HG03196 (cell line): Measurements from ENCODE around the gene CHST11.

Experiments used
- ATAC-seq: cut with Tn5 transposase; IDR thresholded peaks from one replicate; pipeline ENCODE4 v1.9.1; 2021; ENCODE audit not compliant: unreplicated experiment

CHST11 gene

GRCh38 chr12:104689635-104690034 lies 232.9 kb downstream of the CHST11 start:
- no peak for ATAC-seq

DNA sequence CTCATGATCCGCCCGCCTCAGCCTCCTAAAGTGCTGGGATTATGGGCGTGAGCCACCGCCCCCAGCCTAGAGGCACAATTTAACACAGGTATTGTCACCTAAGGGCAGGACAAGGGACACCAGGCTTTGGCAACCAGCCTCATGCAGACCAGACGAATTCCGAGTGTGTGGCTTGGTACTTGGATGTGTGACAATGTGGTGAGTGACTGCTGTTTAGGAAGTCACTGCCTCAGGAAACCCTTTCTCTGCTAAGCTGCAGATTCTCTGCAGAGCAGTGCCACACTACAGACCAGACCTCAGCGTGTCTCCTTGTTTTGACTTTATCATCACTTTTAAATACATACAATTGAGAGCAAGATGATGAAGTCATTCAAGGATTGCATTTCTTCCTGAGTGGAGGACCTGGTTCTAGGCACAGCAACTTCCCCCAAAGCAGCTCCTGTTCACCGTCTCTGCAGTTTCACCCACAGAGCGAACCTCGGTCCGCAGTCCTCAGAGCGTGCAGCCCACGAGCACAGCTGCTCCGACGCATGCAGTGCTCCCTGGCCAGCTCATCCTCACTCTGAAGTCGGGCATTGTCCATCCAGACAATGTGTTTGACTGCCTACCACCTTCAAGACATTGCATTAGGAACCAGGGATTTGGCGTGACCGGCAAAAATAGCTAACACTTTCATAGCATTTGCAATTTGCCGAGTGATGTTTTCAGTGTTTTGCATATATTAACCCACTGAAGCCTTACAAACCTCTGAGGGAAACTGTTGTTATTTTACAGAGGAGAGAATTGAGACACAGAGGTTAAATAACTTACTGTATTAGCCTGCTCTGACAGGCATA lies 235.2 kb downstream of the CHST11 start:
- peak; percentile 33 for ATAC-seq

DNA sequence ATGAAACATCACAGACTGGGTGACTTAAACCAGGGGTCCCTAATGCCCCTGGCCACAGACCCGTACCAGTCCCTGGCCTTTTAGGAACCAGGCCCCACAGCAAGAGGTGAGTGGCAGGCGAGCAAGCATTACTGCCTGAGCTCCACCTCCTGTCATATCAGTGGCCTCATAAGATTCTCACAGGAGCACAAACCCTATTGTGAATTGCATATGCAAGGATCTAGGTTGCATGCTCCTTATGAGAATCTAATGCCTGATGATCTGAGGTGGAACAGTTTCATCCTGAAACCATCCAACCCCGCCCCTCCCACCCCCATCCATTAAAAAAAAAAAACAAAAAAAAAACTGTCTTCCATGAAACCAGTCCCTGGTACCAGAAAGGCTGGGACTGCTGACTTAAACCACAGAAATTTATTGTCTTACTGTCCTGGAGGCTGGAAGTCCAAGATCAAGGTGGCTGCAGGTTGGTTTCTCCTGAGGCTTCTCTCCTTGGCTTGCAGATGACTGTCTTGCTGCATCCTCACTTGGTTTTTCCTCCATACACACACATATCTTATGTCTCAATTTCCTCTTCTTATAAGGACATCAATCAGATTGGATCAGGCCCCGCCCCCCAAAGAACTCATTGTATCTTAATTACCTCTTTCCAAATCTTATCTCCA lies 235.9 kb downstream of the CHST11 start:
- no peak for ATAC-seq

GRCh38 chr12:104693493-104693892 lies 236.7 kb downstream of the CHST11 start:
- no peak for ATAC-seq

DNA sequence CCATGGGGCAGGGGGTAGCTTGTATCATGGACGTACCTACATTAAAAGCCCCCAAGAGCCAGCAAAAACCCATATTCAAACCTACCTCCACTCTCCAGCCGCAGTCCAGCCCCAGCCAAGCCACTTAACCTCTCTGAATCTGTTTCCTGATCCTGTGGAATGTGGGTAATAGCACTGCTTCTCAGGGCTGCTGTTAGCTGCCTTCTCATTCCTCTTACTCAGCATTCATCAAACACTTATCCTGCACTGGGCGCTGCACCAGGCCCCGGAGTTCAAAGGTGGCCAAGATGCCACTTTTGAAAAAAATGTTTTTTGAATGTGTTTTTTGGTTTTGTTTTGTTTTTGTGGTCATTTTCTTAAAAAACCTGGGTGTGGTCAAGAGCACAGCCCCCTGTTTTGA lies 237.4 kb downstream of the CHST11 start:
- no peak for ATAC-seq

DNA sequence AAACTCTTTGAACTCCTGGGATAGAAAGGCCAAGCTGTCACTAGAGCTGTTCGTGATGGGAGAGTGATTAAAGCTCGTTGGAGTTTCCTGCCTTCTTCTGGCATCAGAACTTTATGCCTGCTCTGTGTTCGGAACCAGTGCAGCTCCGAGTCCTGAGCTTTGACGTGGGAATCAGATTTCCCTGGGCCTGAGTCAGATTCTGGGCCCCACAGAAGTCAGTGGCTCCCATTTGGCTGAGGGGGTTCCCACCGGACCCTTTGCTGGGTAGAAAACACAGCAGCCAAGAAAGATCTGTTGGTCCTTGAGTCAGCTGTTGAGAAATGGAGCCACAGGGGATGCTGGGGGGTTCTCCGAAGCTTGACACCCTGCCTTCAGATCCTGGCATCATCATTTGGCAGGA lies 238.0 kb downstream of the CHST11 start:
- no peak for ATAC-seq

DNA sequence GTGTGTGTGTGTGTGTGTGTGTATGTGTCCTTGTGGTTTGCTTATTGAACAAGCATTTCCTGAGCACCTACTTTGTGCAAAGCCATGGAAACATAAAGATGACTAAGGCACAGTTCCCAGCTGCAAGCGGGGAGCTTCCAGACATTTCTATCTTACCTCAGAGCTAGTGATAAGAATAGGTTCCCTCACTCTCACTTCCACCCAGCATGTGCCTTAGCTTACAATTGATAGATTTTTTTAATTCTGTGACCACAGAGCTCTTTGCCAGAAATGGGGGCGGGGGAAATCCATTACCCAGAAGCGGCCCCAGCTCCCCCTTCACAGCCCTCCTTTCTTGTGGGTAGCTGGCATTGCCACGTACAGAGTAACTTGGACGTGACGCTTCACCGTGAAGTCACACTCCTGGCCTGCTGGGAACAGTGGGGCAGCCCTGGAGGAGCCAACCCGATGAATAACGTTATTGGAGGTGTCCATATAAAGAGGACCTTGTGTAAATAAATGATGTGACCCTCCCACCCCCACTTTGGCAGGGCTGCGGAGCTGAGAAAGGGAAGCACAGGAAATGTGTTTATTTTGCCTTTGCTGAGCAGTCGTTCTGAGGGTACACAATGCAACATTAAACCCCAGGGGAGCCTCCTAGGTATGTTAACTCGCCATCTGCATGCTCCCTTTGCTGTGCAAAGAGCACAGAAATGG lies 238.9 kb downstream of the CHST11 start:
- peak; percentile 40 for ATAC-seq

- no peak for ATAC-seq
These were observed 240.4 kb downstream of the CHST11 start for GRCh38 chr12:104697186-104697585.

- ATAC-seq: no peak
These were observed 242.1 kb downstream of the CHST11 start for GRCh38 chr12:104698871-104699270.

DNA sequence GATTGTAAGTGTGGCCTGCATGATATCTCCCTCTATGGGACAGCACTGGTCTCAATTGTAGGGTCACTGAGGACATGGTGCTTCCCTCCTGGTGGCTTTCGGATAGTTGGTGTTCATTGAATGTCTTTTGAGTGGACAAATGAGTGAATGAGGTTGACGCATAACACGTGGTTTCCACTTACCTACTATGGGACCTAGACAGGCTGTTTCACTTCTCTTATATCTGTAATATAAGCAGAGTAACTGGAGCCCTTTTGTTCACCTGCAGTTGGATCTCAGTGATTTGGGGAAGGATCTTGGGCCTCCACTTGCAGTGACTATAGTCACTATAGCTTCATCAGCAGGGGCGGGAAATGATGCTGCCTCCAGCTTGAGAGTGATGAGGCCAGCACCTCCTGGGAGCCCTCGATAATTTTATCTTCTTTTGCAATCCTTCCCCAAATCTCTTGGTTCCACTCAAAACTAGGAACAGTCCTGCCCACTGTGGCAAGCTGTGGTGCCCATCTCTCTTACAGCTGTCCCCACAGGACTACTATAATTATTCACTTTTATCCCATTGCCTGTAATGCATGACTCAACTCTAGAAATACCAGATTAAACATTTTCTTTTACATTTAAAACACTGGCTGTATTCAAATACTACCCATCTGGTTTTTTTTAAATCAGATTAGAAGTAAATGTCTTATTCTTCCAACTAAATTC lies 242.9 kb downstream of the CHST11 start:
- ATAC-seq: no peak

DNA sequence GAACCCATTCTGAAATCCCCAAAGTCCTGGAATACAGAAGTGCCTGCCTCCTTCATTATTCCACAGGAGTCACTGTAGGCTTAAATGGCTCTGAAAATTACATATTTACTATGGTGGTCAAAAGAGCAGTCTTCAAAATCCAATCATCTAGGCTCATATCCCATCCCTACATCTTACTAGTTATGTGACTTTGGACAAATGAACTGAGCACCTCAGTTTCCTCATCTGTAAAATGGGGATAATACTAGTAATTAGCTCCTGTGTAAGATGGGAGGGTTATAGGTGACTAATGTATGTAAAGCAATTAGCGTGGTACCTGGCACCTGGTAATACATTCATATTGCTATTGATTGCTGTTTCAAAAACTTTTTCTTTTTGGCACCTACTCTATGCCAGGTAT lies 243.6 kb downstream of the CHST11 start:
- no peak for ATAC-seq

DNA sequence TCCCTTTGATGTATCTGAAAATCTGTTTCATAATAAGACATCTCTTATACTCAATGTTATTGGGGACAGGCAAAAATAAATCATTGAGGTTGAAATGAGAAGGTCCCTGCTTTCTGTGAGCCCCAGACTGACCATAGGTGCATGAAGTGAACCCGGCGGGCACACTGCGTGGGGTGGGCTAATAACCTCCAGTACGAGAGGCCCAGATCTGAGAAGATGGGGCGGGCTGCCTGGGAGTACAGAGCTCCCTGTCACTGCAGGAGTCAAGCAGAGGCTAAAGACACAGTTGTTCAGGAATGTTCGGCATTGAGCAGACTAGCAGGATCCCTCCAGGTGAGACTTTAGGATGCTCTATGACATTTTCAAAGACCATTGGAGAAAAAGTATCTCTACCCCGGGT lies 244.6 kb downstream of the CHST11 start:
- no peak for ATAC-seq

- no peak for ATAC-seq
These were observed 245.0 kb downstream of the CHST11 start for GRCh38 chr12:104701756-104702155.

DNA sequence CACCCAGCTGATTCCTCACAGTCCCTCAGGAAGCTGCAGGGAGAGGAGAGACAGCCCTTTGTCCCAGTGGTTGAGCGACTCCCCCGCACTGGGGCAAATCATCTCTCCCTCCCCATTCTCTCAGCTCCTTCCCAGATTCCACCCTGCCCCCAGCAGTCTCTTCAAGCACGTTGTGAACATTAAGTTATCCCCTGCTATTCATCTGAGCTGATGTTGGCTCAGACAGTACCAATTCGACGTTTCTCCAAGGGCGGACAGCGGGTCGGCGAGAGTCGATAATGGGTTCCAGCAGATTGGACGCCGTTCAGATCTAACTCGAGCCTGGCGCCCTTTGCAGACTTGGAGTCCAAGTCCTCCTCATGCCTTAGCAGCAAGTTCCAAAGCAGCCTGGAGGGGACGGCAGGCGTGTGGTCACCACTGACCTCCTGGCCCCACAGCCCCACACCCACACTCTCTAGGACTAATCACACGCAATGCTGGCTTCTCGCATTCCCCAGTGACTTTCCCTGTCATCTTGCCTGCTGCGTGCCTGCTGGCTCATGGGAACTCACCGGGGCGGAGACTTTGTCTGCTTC lies 245.9 kb downstream of the CHST11 start:
- no peak for ATAC-seq

GRCh38 chr12:104703372-104703771 lies 246.6 kb downstream of the CHST11 start:
- no peak for ATAC-seq

- ATAC-seq: no peak
These were observed 247.6 kb downstream of the CHST11 start for GRCh38 chr12:104704224-104704779.

GRCh38 chr12:104707194-104707593 lies 250.4 kb downstream of the CHST11 start:
- no peak for ATAC-seq

DNA sequence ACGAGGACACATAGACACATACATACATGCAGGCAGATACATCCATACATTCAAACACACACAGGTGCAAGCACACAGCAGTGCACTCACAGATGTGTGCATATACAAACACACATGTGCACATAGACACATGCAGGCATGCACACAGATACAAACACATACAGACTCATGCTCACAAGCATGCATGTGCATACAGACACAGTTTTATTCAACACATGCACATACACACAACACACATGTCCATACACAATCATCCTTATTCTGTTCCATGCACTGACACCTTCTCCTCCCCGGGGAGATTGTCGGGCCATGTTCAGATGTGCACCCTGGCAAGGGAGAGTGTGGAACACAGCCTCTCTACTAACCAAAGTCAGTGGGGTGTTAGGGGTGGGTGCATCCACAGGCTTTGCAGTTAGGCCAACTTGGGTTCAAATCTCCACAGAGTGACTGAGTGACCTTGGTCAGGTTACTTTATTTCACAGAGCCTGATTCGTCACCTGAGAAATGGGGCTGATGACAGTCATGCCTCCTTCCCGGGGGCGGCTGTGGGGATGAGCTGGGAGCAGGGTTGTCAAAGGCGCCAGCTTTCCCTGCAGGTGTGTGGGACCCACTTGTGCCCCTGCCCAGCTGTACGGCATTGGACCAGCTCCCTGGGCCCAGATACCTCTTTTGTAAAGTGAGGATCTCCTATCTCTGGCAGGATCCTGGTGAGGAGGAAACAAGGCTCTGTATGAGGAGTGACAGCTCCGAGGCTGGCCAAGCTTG lies 251.2 kb downstream of the CHST11 start:
- no peak for ATAC-seq

- no peak for ATAC-seq
These were observed 252.1 kb downstream of the CHST11 start for GRCh38 chr12:104708891-104709290.
